Measurements from ENCODE around the gene HGF.

- TF ChIP-seq, protein P1, sequence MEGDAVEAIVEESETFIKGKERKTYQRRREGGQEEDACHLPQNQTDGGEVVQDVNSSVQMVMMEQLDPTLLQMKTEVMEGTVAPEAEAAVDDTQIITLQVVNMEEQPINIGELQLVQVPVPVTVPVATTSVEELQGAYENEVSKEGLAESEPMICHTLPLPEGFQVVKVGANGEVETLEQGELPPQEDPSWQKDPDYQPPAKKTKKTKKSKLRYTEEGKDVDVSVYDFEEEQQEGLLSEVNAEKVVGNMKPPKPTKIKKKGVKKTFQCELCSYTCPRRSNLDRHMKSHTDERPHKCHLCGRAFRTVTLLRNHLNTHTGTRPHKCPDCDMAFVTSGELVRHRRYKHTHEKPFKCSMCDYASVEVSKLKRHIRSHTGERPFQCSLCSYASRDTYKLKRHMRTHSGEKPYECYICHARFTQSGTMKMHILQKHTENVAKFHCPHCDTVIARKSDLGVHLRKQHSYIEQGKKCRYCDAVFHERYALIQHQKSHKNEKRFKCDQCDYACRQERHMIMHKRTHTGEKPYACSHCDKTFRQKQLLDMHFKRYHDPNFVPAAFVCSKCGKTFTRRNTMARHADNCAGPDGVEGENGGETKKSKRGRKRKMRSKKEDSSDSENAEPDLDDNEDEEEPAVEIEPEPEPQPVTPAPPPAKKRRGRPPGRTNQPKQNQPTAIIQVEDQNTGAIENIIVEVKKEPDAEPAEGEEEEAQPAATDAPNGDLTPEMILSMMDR (IDR thresholded peaks at IDR 0.05; ENCODE audit: insufficient read depth, low read length, poor library complexity, severe bottlenecking): no peak
- no peak for TF ChIP-seq EZH2phosphoT487 (conservative IDR thresholded peaks at IDR 0.05; ENCODE audit: low read length)
Measured at GRCh38 chr7:81664304-81664703, 105.5 kb downstream of the HGF start.
